HEK293 (cell line): ENCODE data around the gene CACNA2D4.

Experiments
- CTCF ChIA-PET: fragments of 350-600 bp; formaldehyde crosslinking; extraction: SDS; loops from one replicate; lab custom pipeline; 2021; ENCODE audit warnings: antibody characterized with exemption; lab: Yijun Ruan, JAX
- POLR2A ChIA-PET: fragments of 300-600 bp; formaldehyde crosslinking; extraction: SDS; loops from one replicate; lab custom pipeline; 2020; ENCODE audit warnings: antibody characterized with exemption, inconsistent platforms; lab: Yijun Ruan, JAX
- H3K27ac ChIP-seq: fragments of 200-500 bp; sonication (Bioruptor generic); 2 replicates; pipeline ENCODE4 v1.5.1; 2014; ENCODE audit warnings: low read depth, low read length, control low read depth, inconsistent platforms; ENCODE audit errors: extremely low read depth
- H3K36me3 ChIP-seq, 2 experiments: fragments of 200-500 bp in 1 of 2; sonication (Bioruptor generic) in 1 of 2; 1 replicate in 1 of 2; 2 replicates in 1 of 2; pipeline ENCODE4 v1.5.1; 2014 to 2017; ENCODE audit warnings: inconsistent platforms in 2 of 2, low read length in 2 of 2; ENCODE audit not compliant: control insufficient read depth in 2 of 2, insufficient read depth in 1 of 2
- H3K4me1 ChIP-seq: fragments of 200-500 bp; sonication (Bioruptor generic); 2 replicates; pipeline ENCODE4 v1.5.1; 2014; ENCODE audit warnings: mild to moderate bottlenecking, low read length, inconsistent platforms; ENCODE audit not compliant: control insufficient read depth, insufficient read depth
- H3K4me3 ChIP-seq: 2 replicates; pipeline ENCODE4 v1.5.1; 2011; ENCODE audit warnings: low read depth, mild to moderate bottlenecking, control low read depth, low read length, moderate library complexity
- H3K9me3 ChIP-seq: fragments of 200-500 bp; sonication (Bioruptor generic); 2 replicates; pipeline ENCODE4 v1.5.1; 2014; ENCODE audit warnings: low read depth, low read length, inconsistent platforms; ENCODE audit not compliant: control insufficient read depth, insufficient read depth
- BCL11A ChIP-seq: fragments of 450-650 bp; formaldehyde crosslinking; IDR thresholded peaks from 2 replicates; pipeline ENCODE4 v1.5.1; 2016; ENCODE audit warnings: low read depth, missing biosample characterization, missing genetic modification characterization
- BCL11B ChIP-seq: fragments of 450-650 bp; formaldehyde crosslinking; IDR thresholded peaks from 2 replicates; pipeline ENCODE4 v1.5.1; 2016; ENCODE audit warnings: low read depth, missing biosample characterization, missing genetic modification characterization
- GLIS1 ChIP-seq: fragments of 450-650 bp; formaldehyde crosslinking; IDR thresholded peaks from 2 replicates; pipeline ENCODE4 v1.5.1; 2016; ENCODE audit warnings: missing biosample characterization, missing genetic modification characterization
- KLF10 ChIP-seq: fragments of 450-650 bp; IDR thresholded peaks from 2 replicates; pipeline ENCODE4 v1.5.1; 2018; ENCODE audit warnings: missing biosample characterization, mild to moderate bottlenecking, missing genetic modification characterization
- KLF8 ChIP-seq: fragments of 450-650 bp; formaldehyde crosslinking; IDR thresholded peaks from 2 replicates; pipeline ENCODE4 v1.5.1; 2016; ENCODE audit warnings: missing biosample characterization, missing genetic modification characterization
- MEIS1 ChIP-seq: sonication (generic); formaldehyde crosslinking; IDR thresholded peaks from 2 replicates; pipeline ENCODE4 v1.8.1; 2022; ENCODE audit warnings: missing genetic modification reagents, mild to moderate bottlenecking, borderline replicate concordance
- PRDM6 ChIP-seq: fragments of 450-650 bp; formaldehyde crosslinking; IDR thresholded peaks from 2 replicates; pipeline ENCODE4 v1.5.1; 2017; ENCODE audit warnings: missing biosample characterization, missing genetic modification characterization
- RBAK ChIP-seq: fragments of 450-650 bp; formaldehyde crosslinking; IDR thresholded peaks from 2 replicates; pipeline ENCODE4 v1.5.1; 2016; ENCODE audit warnings: missing biosample characterization, missing genetic modification characterization
- WT1 ChIP-seq: fragments of 450-650 bp; formaldehyde crosslinking; IDR thresholded peaks from 2 replicates; pipeline ENCODE4 v1.5.1; 2016; ENCODE audit warnings: missing biosample characterization, missing genetic modification characterization
- ZBTB17 ChIP-seq: fragments of 450-650 bp; formaldehyde crosslinking; IDR thresholded peaks from 2 replicates; pipeline ENCODE4 v1.5.1; 2016; ENCODE audit warnings: missing biosample characterization, missing genetic modification characterization
- ZBTB21 ChIP-seq: fragments of 450-650 bp; formaldehyde crosslinking; IDR thresholded peaks from 2 replicates; pipeline ENCODE4 v1.5.1; 2017; ENCODE audit warnings: missing biosample characterization, missing genetic modification characterization
- ZBTB7A ChIP-seq: fragments of 450-650 bp; formaldehyde crosslinking; IDR thresholded peaks from 2 replicates; pipeline ENCODE4 v1.5.1; 2016; ENCODE audit warnings: low read depth, missing biosample characterization, missing genetic modification characterization
- ZFP69B ChIP-seq: fragments of 450-650 bp; formaldehyde crosslinking; IDR thresholded peaks from 2 replicates; pipeline ENCODE4 v1.5.1; 2016; ENCODE audit warnings: missing biosample characterization, missing genetic modification characterization
- ZNF112 ChIP-seq: fragments of 450-650 bp; formaldehyde crosslinking; IDR thresholded peaks from 2 replicates; pipeline ENCODE4 v1.5.0; 2017; ENCODE audit warnings: missing biosample characterization, missing genetic modification characterization
- ZNF133 ChIP-seq: fragments of 450-650 bp; formaldehyde crosslinking; IDR thresholded peaks from 2 replicates; pipeline ENCODE4 v1.5.1; 2016; ENCODE audit warnings: missing biosample characterization, missing genetic modification characterization
- ZNF138 ChIP-seq: fragments of 450-650 bp; formaldehyde crosslinking; IDR thresholded peaks from 2 replicates; pipeline ENCODE4 v1.5.1; 2016; ENCODE audit warnings: missing biosample characterization, missing genetic modification characterization, borderline replicate concordance
- ZNF184 ChIP-seq: fragments of 450-650 bp; IDR thresholded peaks from 2 replicates; pipeline ENCODE4 v1.5.1; 2018; ENCODE audit warnings: missing biosample characterization, mild to moderate bottlenecking, missing genetic modification characterization
- ZNF23 ChIP-seq: fragments of 450-650 bp; formaldehyde crosslinking; IDR thresholded peaks from 2 replicates; pipeline ENCODE4 v1.5.1; 2016; ENCODE audit warnings: missing biosample characterization, missing genetic modification characterization, borderline replicate concordance
- ZNF548 ChIP-seq: fragments of 450-650 bp; formaldehyde crosslinking; IDR thresholded peaks from 2 replicates; pipeline ENCODE4 v1.5.1; 2016; ENCODE audit warnings: missing biosample characterization, missing genetic modification characterization
- ZNF585B ChIP-seq: fragments of 450-650 bp; formaldehyde crosslinking; IDR thresholded peaks from 2 replicates; pipeline ENCODE4 v1.5.1; 2016; ENCODE audit warnings: missing biosample characterization, missing genetic modification characterization
- ZNF621 ChIP-seq: fragments of 450-650 bp; formaldehyde crosslinking; IDR thresholded peaks from 2 replicates; pipeline ENCODE4 v1.5.1; 2017; ENCODE audit warnings: missing biosample characterization, missing genetic modification characterization
- ZNF707 ChIP-seq: fragments of 450-650 bp; formaldehyde crosslinking; IDR thresholded peaks from 2 replicates; pipeline ENCODE4 v1.5.1; 2016; ENCODE audit warnings: missing biosample characterization, missing genetic modification characterization
- ZNF747 ChIP-seq: fragments of 450-650 bp; formaldehyde crosslinking; IDR thresholded peaks from 2 replicates; pipeline ENCODE4 v1.5.1; 2016; ENCODE audit warnings: missing biosample characterization, missing genetic modification characterization
- ZNF837 ChIP-seq: fragments of 450-650 bp; formaldehyde crosslinking; IDR thresholded peaks from 2 replicates; pipeline ENCODE4 v1.5.1; 2016; ENCODE audit warnings: missing biosample characterization, missing genetic modification characterization
- ZSCAN30 ChIP-seq: fragments of 450-650 bp; IDR thresholded peaks from 2 replicates; pipeline ENCODE4 v1.5.1; 2018; ENCODE audit warnings: missing biosample characterization, mild to moderate bottlenecking, missing genetic modification characterization, moderate library complexity
- ZSCAN4 ChIP-seq: fragments of 450-650 bp; formaldehyde crosslinking; IDR thresholded peaks from 2 replicates; pipeline ENCODE4 v1.5.1; 2017; ENCODE audit warnings: missing biosample characterization, missing genetic modification characterization
- TF ChIP-seq, protein P1 (sequence below): fragments of 450-650 bp; formaldehyde crosslinking; IDR thresholded peaks from 2 replicates; pipeline ENCODE4 v1.5.1; 2016; ENCODE audit warnings: missing biosample characterization, missing genetic modification characterization
- TF ChIP-seq, protein P2 (sequence below): fragments of 450-650 bp; IDR thresholded peaks from 2 replicates; pipeline ENCODE4 v1.5.1; 2018; ENCODE audit warnings: missing biosample characterization, missing genetic modification characterization
- TF ChIP-seq, protein P3 (sequence below): fragments of 450-650 bp; formaldehyde crosslinking; IDR thresholded peaks from 2 replicates; pipeline ENCODE4 v1.5.0; 2017; ENCODE audit warnings: missing biosample characterization, missing genetic modification characterization, borderline replicate concordance
- TF ChIP-seq, protein P4 (sequence below): fragments of 450-650 bp; formaldehyde crosslinking; IDR thresholded peaks from 2 replicates; pipeline ENCODE4 v1.5.1; 2017; ENCODE audit warnings: missing biosample characterization, missing genetic modification characterization

Gene CACNA2D4

DNA sequence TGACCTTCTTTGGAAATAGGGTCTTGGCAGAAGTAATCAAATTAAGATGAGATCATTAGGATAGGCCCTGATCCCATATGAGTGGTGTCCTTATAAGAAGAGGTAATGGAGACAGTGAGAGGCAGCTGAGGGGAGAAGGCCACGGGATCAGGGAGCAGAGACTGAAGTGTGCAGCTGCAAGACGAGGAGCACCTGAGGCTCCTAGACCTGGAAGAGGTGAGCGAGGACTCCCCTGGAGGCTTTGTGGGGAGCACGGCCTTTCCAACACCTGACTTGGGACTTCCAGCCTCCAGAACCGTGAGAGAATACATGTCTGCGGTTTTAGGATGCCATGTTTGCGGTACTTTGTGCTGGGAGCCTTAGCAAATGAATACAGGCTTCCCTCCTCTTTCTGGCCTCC is 60.6 kb downstream of the CACNA2D4 start:
- ChIA-PET CTCF (interaction anchor here (0.6 kb wide), 1 partner anchor 724 kb away, joined by 3 read pairs; no protein-coding TSS in a partner anchor), POLR2A (no interaction called here)
- no peaks in the 10 kb centered on the region for H3K36me3 ChIP-seq
- no peaks in the 10 kb centered on the region for H3K9me3 ChIP-seq
- TF ChIP-seq ZNF621 (no peak), ZNF747 (tag by site-specific recombination) (no peak), PRDM6 (no peak), ZNF184 (tag by site-specific recombination) (no peak), BCL11B (no peak), MEIS1 (CRISPR knock-in tag) (no peak), ZSCAN30 (tag by site-specific recombination) (no peak), ZNF138 (no peak), ZNF548 (no peak), ZSCAN4 (no peak), RBAK (no peak), ZNF23 (tag by site-specific recombination) (no peak), ZBTB7A (tag by site-specific recombination) (no peak)
- H3K27ac ChIP-seq = no peak overlapping the region
- H3K4me3 ChIP-seq = no peak overlapping the region
- no peaks in the 10 kb centered on the region for H3K4me1 ChIP-seq

- Histone ChIP-seq H3K9me3 (no peaks in the 10 kb centered on the region), H3K4me1 (no peaks in the 10 kb centered on the region), H3K27ac (no peak overlapping the region), H3K4me3 (no peak overlapping the region), H3K36me3 (no peaks in the 10 kb centered on the region)
- ChIA-PET POLR2A (no interaction called here), CTCF (interaction anchor here (0.6 kb wide), 3 partner anchors 68 to 725 kb away, joined by 3 read pairs; no protein-coding TSS in a partner anchor)
- TF ChIP-seq ZNF133 (tag by site-specific recombination) = no peak
- no peak for TF ChIP-seq ZBTB21 (tag by site-specific recombination)
- TF ChIP-seq KLF8 = no peak
- TF ChIP-seq ZNF707 (tag by site-specific recombination) = no peak
- TF ChIP-seq WT1 (tag by site-specific recombination) = no peak
- no peak for TF ChIP-seq ZNF585B
- no peak for TF ChIP-seq ZBTB17 (tag by site-specific recombination)
- TF ChIP-seq, protein P1, sequence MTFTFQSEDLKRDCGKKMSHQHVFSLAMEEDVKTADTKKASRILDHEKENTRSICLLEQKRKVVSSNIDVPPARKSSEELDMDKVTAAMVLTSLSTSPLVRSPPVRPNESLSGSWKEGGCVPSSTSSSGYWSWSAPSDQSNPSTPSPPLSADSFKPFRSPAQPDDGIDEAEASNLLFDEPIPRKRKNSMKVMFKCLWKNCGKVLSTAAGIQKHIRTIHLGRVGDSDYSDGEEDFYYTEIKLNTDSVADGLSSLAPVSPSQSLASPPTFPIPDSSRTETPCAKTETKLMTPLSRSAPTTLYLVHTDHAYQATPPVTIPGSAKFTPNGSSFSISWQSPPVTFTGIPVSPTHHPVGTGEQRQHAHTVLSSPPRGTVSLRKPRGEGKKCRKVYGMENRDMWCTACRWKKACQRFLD (tag by site-specific recombination) = no peak
- TF ChIP-seq ZFP69B (tag by site-specific recombination) = no peak
- TF ChIP-seq, protein P2, sequence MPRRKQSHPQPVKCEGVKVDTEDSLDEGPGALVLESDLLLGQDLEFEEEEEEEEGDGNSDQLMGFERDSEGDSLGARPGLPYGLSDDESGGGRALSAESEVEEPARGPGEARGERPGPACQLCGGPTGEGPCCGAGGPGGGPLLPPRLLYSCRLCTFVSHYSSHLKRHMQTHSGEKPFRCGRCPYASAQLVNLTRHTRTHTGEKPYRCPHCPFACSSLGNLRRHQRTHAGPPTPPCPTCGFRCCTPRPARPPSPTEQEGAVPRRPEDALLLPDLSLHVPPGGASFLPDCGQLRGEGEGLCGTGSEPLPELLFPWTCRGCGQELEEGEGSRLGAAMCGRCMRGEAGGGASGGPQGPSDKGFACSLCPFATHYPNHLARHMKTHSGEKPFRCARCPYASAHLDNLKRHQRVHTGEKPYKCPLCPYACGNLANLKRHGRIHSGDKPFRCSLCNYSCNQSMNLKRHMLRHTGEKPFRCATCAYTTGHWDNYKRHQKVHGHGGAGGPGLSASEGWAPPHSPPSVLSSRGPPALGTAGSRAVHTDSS (tag by site-specific recombination) = no peak
- TF ChIP-seq BCL11A = no peak
- no peak for TF ChIP-seq KLF10 (tag by site-specific recombination)
- TF ChIP-seq, protein P3, sequence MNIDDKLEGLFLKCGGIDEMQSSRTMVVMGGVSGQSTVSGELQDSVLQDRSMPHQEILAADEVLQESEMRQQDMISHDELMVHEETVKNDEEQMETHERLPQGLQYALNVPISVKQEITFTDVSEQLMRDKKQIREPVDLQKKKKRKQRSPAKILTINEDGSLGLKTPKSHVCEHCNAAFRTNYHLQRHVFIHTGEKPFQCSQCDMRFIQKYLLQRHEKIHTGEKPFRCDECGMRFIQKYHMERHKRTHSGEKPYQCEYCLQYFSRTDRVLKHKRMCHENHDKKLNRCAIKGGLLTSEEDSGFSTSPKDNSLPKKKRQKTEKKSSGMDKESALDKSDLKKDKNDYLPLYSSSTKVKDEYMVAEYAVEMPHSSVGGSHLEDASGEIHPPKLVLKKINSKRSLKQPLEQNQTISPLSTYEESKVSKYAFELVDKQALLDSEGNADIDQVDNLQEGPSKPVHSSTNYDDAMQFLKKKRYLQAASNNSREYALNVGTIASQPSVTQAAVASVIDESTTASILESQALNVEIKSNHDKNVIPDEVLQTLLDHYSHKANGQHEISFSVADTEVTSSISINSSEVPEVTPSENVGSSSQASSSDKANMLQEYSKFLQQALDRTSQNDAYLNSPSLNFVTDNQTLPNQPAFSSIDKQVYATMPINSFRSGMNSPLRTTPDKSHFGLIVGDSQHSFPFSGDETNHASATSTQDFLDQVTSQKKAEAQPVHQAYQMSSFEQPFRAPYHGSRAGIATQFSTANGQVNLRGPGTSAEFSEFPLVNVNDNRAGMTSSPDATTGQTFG (tag by site-specific recombination) = no peak
- no peak for TF ChIP-seq ZNF112 (tag by site-specific recombination)
- no peak for TF ChIP-seq GLIS1 (tag by site-specific recombination)
- TF ChIP-seq ZNF837 (tag by site-specific recombination) = no peak
- TF ChIP-seq, protein P4, sequence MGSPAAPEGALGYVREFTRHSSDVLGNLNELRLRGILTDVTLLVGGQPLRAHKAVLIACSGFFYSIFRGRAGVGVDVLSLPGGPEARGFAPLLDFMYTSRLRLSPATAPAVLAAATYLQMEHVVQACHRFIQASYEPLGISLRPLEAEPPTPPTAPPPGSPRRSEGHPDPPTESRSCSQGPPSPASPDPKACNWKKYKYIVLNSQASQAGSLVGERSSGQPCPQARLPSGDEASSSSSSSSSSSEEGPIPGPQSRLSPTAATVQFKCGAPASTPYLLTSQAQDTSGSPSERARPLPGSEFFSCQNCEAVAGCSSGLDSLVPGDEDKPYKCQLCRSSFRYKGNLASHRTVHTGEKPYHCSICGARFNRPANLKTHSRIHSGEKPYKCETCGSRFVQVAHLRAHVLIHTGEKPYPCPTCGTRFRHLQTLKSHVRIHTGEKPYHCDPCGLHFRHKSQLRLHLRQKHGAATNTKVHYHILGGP = no peak
Observed at GRCh38 chr12:1857086-1857485, 61.4 kb downstream of the CACNA2D4 start.
